Myocyte (in vitro differentiated cells): ENCODE results near the gene KRTAP12-1. TPM values are rescaled to one million over a fixed set of nuclear protein-coding genes. Genes with fewer than 3 reads are reported as not detected.
"Not testable (repeated sequence)": the region's sequence is repeated elsewhere in the genome, so short reads cannot be mapped to it uniquely, and the experiment has no call there.

Source experiments
- DNase-seq: peaks from one replicate; pipeline ENCODE4 v3.0.0-alpha.2; 2012; ENCODE audit warnings: low read depth
- total RNA-seq: library from RNA; depleted of rRNA; stranded (reverse); fragments of >200 nt; gene quantifications from 2 replicates; pipeline ENCODE4 v1.2.3, GENCODE V29; 2014

The KRTAP12-1 gene
- total RNA-seq, 1 donor from 2014 or later = not detected

DNA sequence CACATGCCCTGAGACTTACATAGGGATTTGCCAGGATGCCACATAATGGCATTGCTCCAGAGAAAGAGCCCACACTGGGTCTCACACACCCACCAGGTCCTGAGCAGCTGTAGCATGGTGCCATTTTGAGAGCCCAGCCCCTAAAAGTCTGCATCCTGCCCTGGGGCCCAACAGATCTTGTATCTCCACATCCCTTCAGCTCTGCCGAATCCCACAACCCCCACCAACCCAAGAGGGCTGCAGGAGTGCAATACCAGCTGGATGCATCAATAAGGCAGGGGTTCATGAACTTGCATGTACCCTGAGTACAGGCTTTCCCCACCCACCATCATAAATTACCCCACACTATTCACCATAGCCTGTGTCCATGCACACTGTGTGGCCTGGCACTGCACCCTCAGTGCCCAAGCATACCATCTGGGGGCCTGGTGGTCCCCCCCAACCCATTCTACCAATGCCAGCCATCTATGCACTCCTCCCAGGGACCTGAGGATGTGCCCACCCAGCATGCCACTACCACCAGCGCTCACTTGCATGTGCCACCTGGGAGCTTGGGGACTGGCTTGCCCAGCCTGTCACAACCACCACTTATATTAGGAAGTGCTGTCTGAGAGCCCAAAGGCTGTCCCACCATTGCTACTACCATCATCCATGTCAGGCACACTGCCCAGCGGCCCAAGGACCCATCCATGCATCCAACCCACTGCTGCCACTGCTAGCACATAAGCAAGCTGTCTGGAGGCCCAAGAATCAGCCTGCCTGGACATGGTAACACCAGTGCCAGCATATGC is 11.1 kb downstream of the KRTAP12-1 start:
- no peak for DNase-seq

- DNase-seq = no peak
These were observed 14.4 kb downstream of the KRTAP12-1 start for GRCh38 chr21:44667612-44668011.

DNA sequence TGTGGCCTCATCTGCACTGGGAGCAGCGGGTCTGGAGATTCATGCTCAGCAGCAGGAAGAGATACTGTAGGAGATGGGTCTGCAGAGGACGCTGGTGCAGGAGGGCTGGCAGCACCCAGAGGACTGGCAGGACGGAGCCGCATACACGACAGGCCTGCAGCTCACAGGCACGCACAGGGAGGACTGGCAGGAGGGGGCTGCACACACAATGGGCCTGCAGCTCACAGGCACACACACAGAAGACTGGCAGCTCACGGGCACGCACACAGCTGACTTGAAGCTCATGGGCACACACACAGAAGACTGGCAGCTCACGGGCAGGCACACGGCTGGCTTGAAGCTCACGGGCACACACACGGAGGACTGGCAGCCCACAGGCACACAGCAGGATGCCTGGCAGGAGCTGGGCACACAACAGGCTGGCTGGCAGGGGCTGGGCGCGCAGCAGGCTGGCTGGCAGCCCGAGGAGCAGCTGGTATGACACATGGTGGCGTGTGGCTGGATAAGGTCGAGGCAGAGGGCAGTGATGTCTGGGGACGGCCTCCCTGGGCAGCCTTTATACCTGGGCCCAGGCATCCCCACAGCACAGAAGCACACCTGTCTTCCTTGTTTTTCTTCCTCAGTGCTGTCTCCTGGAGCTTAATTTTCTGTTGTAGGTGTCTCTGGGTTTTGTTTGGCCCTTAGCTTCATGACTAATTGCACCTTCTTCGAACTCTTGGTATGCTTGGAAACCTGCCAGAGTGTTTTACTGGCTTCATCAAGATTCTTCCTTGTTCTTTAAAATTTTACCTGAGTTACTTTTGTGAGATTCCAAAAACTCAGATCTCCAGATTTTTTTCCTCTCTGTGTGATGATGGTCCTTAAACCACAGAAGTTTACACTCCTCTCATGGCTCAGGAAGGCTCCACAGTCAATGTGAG is 15.3 kb downstream of the KRTAP12-1 start, which contains the start of gene KRTAP12-2:
Gene KRTAP12-2 (minus strand): TSS at position 527 of the 920 bp plus-strand sequence. CDS start 41 bp downstream, at position 486.
- peak; percentile 72 for DNase-seq

DNA sequence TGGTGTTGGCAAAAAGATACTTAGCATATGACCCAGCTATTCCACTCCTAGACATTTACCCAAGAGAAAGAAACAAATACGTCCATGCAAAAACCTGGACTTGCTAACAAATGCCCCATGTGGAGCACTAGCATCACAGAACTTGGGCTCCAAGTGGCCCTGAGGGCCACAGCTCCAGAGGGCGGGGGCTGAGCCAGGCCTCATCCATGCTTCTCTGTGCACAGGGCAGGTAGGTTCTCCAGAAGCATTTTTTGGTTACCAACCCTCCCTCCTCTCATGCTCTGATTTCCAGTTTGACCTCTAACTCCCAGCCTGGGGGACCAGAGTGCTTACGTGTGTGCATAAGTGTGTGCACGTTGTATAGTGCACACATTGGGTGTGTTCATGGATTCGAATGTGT is 17.3 kb downstream of the KRTAP12-1 start:
- DNase-seq = no peak

- not testable (repeated sequence) for DNase-seq
These were observed 20.4 kb downstream of the KRTAP12-1 start for GRCh38 chr21:44661567-44661966.

DNA sequence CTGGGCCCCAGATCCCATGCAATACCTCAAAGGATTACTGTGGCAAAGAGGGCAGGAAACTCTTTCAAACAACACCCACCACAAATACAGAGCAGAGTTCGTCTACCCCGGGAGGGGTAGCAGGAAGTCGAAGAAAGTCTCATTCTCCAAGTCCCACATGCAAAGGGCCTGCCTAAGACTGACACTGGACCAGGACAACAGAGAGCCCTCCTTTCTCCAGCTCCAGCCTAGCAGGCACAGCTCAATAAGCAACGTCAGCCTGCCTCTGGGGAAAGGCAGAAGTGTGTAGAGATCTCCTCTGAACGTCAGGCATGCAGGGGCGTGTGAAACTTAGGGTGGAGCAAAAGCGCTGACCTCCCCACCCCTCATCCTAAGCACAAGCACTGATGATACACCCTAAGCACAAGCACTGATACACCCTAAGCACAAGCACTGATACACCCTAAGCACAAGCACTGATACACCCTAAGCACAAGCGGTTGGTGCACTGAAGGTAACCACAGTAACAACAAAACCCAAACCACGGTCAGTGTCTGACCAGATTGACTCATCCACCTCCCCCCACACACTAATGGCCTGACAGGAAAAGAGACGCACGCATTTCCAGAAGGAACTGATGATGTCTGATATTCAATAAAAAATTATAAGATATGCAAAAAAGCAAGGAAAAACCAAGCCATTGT is 22.9 kb downstream of the KRTAP12-1 start:
- no peak for DNase-seq

- DNase-seq = no peak
These were observed 23.4 kb downstream of the KRTAP12-1 start for GRCh38 chr21:44658541-44658910.

GRCh38 chr21:44657635-44658540 is 24.1 kb downstream of the KRTAP12-1 start, which contains the start of gene KRTAP12-3:
Gene KRTAP12-3 (plus strand): TSS chr21:44657932. CDS start chr21:44657980, 48 bp downstream.
- DNase-seq = no peak

GRCh38 chr21:44656868-44657267 is 25.1 kb downstream of the KRTAP12-1 start:
- DNase-seq = no peak

GRCh38 chr21:44654576-44655175 is 27.3 kb downstream of the KRTAP12-1 start, which contains the start of gene KRTAP12-4:
Gene KRTAP12-4 (minus strand): TSS chr21:44654659. CDS start chr21:44654614, 45 bp downstream.
- DNase-seq = no peak

- DNase-seq = no peak
These were observed 28.0 kb downstream of the KRTAP12-1 start for GRCh38 chr21:44653656-44654575.

DNA sequence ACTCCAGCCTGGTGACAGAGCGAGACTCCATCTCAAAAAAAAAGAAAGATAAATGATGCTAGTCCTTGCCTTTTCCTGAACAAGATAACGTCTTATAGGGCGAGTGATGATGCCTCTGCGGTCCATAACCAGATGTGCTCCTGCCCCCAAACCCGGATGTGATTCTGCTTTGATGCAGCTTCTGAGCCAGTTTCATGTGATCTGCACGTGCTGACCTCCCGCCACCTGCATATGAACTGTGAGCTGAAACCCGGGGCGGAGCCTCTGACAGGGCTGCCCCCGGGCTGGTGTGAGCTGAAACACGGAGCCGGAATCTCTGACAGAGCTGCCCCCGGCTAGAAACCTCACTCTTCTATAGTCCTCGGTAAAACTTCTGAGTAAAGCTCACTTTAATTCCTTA is 28.8 kb downstream of the KRTAP12-1 start:
- no peak for DNase-seq

DNA sequence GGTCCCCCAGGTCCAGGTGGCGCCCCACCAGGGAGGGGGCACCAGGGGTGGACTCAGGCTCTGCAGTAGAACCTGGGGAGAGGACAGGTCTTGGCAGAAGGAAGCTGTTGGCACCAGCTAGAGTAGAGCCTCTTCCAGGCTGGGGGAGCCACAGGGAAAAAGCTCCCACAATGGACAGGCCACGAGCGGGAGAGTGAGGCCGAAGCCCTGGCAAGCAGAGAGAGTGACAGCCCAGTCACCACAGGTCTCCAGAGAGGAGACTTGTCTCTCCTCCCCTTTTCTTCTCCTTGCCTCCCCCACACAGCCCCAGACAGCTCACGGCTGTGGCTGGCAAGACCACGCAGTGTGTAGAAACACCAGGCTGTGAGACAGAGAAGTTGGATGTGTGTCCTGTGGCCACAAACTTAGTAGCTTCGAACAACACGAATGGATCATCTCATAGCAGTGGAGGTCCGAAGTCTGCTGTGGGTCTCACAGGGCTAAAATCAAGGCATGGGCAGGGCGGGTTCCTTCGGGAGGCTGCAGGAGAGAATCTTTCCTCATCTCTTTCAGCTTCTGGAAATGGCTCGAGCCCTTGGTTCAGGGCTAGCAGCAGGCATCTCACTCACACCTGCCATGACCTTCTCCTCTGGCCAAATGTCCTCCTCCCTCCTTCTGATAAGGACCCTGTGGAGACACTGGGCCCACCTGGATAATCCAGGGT is 30.8 kb downstream of the KRTAP12-1 start:
- no peak for DNase-seq

- no peak for DNase-seq
These were observed 31.5 kb downstream of the KRTAP12-1 start for GRCh38 chr21:44650265-44650972.

DNA sequence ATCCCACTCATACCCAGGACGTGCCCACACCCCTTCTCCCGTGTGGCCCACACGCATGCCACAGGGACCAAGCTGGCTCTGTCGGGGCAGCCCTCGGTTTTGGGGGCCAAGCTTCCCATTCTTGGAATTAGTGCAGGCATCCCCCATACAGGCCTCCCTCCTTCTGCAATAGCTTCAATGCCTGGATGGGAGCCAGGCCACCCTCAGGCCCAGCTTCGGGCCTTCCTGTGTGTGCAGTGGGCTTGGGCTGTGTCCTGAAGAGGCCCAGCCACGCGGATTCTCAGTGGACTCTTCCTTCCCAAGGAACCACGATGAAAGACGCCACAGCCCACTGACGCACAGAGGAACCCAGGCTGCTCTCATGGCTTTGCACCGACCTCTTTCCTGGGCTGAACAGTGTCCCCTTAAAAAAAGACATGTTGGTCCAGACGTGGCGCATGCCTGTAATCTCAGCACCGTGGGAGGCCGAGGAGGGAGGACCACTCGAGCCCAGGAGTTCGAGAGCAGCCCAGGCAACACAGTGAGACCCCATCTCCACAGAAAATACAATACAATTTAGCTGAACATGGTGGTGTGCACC is 32.4 kb downstream of the KRTAP12-1 start:
- no peak for DNase-seq

- peak; percentile 28 for DNase-seq
These were observed 33.2 kb downstream of the KRTAP12-1 start for GRCh38 chr21:44648557-44649311.
